HT1080 (cell line): ENCODE results near the gene SIRPD. TPM values are rescaled to one million over a fixed set of nuclear protein-coding genes. Genes with fewer than 3 reads are reported as not detected.

Experiments used
- DNase-seq: peaks from one replicate; pipeline ENCODE4 v3.0.0-alpha.2; 2015; ENCODE audit warnings: low read depth
- small RNA-seq: library from RNA; depleted of rRNA; stranded (forward); fragments of <200 nt; gene quantifications from one replicate; pipeline ENCODE3, GENCODE V24; 2014
- total RNA-seq: library from RNA; depleted of rRNA; stranded (reverse); fragments of >200 nt; shearing (Covaris generic); gene quantifications from 2 replicates; pipeline ENCODE4 v1.2.3, GENCODE V29; 2014; rRNA removed

The SIRPD gene
- total RNA-seq, 1 experiment from 2014 or later, result not detected

- DNase-seq, result peak; percentile 47
Observed at GRCh38 chr20:1497371-1497770, 60.1 kb downstream of the SIRPD start.

- DNase-seq, result no peak
Observed at GRCh38 chr20:1496930-1497329, 60.6 kb downstream of the SIRPD start.

- DNase-seq, result no peak
Observed at GRCh38 chr20:1494436-1494835, 63.1 kb downstream of the SIRPD start.

GRCh38 chr20:1493536-1493935, 64.0 kb downstream of the SIRPD start:
- DNase-seq, result no peak

- DNase-seq, result no peak
Observed at GRCh38 chr20:1491860-1492642, 65.5 kb downstream of the SIRPD start.

- DNase-seq, result no peak
Observed at GRCh38 chr20:1491281-1491840, 66.1 kb downstream of the SIRPD start, which contains the start of gene SIRPB2. Gene SIRPB2, minus strand, starts transcription at chr20:1491420. Its CDS starts 61 bp downstream, at chr20:1491359.

- DNase-seq, result no peak
Observed at GRCh38 chr20:1490643-1491195, 66.8 kb downstream of the SIRPD start.

GRCh38 chr20:1489764-1490436, 67.6 kb downstream of the SIRPD start:
- peak; percentile 32 for DNase-seq

- no peak for DNase-seq
Observed at GRCh38 chr20:1489325-1489724, 68.2 kb downstream of the SIRPD start.

- no peak for DNase-seq
Observed at GRCh38 chr20:1486566-1486965, 70.9 kb downstream of the SIRPD start.

- peak; percentile 39 for DNase-seq
Observed at GRCh38 chr20:1484438-1485116, 72.9 kb downstream of the SIRPD start.

Small RNA genes within 50 kb of the gene (small RNA-seq; reads per million reads assigned to genes)
- gene RNU6-917P, result not detected

Other genes starting within 250 kb of the SIRPD start
- gene SDCBP2, start 228.6 kb downstream of the SIRPD start, total RNA-seq, result 0.67 and 1.1 TPM in 2 replicates
- 181 and 419 TPM in 2 replicates for gene FKBP1A, start 164.7 kb downstream of the SIRPD start, total RNA-seq
- 34.6 and 48.4 TPM in 2 replicates for gene NSFL1C, start 90.9 kb downstream of the SIRPD start, total RNA-seq
- gene SIRPB2, start 66.3 kb downstream of the SIRPD start, total RNA-seq, result not detected in 2 replicates
- gene SIRPB1, start 62.3 kb upstream of the SIRPD start, total RNA-seq, result 0.16 and 1.0 TPM in 2 replicates
- 0.03 TPM in 1 of 2 replicates, not detected in the other for gene SIRPG, start 100.1 kb upstream of the SIRPD start, total RNA-seq